Spleen (tissue), 11 donors: ENCODE measurements around the gene TDO2. TPM values are rescaled to one million over a fixed set of nuclear protein-coding genes. Genes with fewer than 3 reads are reported as not detected.
"Not testable (repeated sequence)": the region's sequence is repeated elsewhere in the genome, so short reads cannot be mapped to it uniquely, and the experiment has no call there.

Experiments
- DNase-seq: peaks from one replicate; pipeline ENCODE4 v3.0.0-alpha.2; 2020
- H3K27ac ChIP-seq, 8 donors: fragments of 200-600 bp; sonication (generic) in 7 of 8; 1 replicate in 4 of 8; 2 replicates in 4 of 8; pipeline versions ENCODE4 v1.5.0 to v1.8.0; 2016 to 2021; ENCODE audit warnings: inconsistent platforms in 4 of 8, mild to moderate bottlenecking in 4 of 8, moderate library complexity in 1 of 8
- H3K27me3 ChIP-seq, 7 donors: fragments of 200-600 bp; sonication (generic) in 6 of 7; replicated peaks in 1 of 7; 1 replicate in 4 of 7; 2 replicates in 3 of 7; pipeline versions ENCODE4 v1.5.0 to v1.8.0; 2016 to 2021; ENCODE audit warnings: inconsistent platforms in 3 of 7, mild to moderate bottlenecking in 1 of 7
- H3K36me3 ChIP-seq, 6 donors: fragments of 200-600 bp; sonication (generic) in 5 of 6; 1 replicate in 4 of 6; 2 replicates in 2 of 6; pipeline versions ENCODE4 v1.5.0 to v1.8.0; 2016 to 2021; ENCODE audit warnings: inconsistent platforms in 2 of 6
- H3K4me1 ChIP-seq, 6 donors: fragments of 200-600 bp; sonication (generic) in 5 of 6; 1 replicate in 3 of 6; 2 replicates in 3 of 6; pipeline versions ENCODE4 v1.5.0 to v1.8.0; 2016 to 2021; ENCODE audit warnings: inconsistent platforms in 3 of 6
- H3K4me3 ChIP-seq, 8 donors: fragments of 200-600 bp; sonication (generic) in 7 of 8; 1 replicate in 4 of 8; 2 replicates in 4 of 8; pipeline versions ENCODE4 v1.5.0 to v1.8.0; 2016 to 2021; ENCODE audit warnings: inconsistent platforms in 4 of 8, mild to moderate bottlenecking in 4 of 8, moderate library complexity in 2 of 8
- H3K9me3 ChIP-seq, 8 donors: fragments of 200-600 bp; sonication (generic) in 7 of 8; 1 replicate in 4 of 8; 2 replicates in 4 of 8; pipeline versions ENCODE4 v1.5.0 to v1.8.0; 2016 to 2021; ENCODE audit warnings: inconsistent platforms in 4 of 8
- CTCF ChIP-seq, 11 experiments: fragments of 200-600 bp in 7 of 11; fragments of 450-650 bp in 4 of 11; sonication (generic) in 4 of 11; IDR thresholded peaks in 8 of 11; conservative IDR thresholded peaks in 3 of 11; 1 replicate in 7 of 11; 2 replicates in 4 of 11; pipeline versions ENCODE4 v1.4.0 to v1.8.0; 2016 to 2021; ENCODE audit warnings: antibody characterized with exemption in 11 of 11, inconsistent platforms in 4 of 11, mild to moderate bottlenecking in 1 of 11
- POLR2A ChIP-seq, 3 donors: fragments of 450-650 bp; IDR thresholded peaks; one replicate each; pipeline ENCODE4 v1.5.1; 2017; ENCODE audit warnings: antibody characterized with exemption in 3 of 3, mild to moderate bottlenecking in 1 of 3
- POLR2AphosphoS5 ChIP-seq, 3 donors: sonication (generic); formaldehyde crosslinking; IDR thresholded peaks; one replicate each; pipeline ENCODE4 v1.5.1; 2017; ENCODE audit warnings: antibody characterized with exemption in 3 of 3
- WGBS, 5 donors: extraction: QIAGEN DNeasy Blood & Tissue Kit in 3 of 5; methylation state at CpG; one replicate each; pipeline versions ENCODE4 v1.1.5 to v1.1.7; 2013 to 2018; 5-methylcytosine and 5-hydroxymethylcytosine counted together
- intact Hi-C: fragments of 100-400 bp; cut with DNase I; formaldehyde crosslinking; loops from one replicate; pipeline ENCODE4 v1.15.0; 2023; ENCODE audit warnings: low total_unique reads
- polyA plus RNA-seq, 3 donors: library from polyadenylated mRNA; stranded (reverse); fragments of 200-250 nt; gene quantifications; one replicate each; pipeline ENCODE4 v1.2.1, GENCODE V29; 2013
- total RNA-seq, 7 donors: library from RNA; depleted of rRNA in 3 of 7; stranded (reverse); fragments of >200 nt in 3 of 7; fragmentation: NEBNext Ultra II Directional in 4 of 7; extraction: Animal tissue kit (Norgen Biotek cat#: 25700) in 4 of 7; gene quantifications; one replicate each; pipeline versions ENCODE4 v1.1.0 to v1.2.1, GENCODE V29; 2016 to 2021
- donor health status: healthy with polysubstance abuse.
- donor health status: DM: no; HTN: no; CAD: no; lungs with moderate emphysema.
- donor health status: DM: no; HTN: no; CAD: no.
- donor health status: Bipolar disorder and iron deficiency.
- donor health status: healthy.
- donor health status: DM: no; HTN: no; CAD: no.
- donor health status: DM: yes; HTN: yes; CAD: no.

Gene TDO2
- total and polyA plus RNA-seq, 10 donors, result 0.37 to 3.6 (median 1.8) TPM

DNA sequence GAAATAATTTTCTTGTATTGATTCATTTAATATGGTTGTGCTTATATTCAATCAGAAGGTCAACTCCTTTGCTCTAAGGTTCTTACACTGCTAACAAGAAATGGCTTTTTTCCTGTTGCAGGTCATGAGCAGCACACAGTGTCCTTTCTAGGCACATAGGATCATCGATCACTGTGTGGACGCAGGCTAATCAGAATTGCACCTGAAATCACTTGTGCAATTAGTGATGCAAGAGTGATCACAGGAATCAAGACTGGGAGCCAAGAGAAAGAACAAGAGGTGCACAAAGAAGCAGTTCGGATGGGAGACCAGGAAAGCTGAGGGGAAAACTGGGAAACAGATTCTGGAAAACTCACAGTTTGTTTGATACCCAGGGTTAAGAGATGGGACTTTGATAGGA is 21.1 kb downstream of the TDO2 start:
- Histone ChIP-seq H3K4me3 (no peak overlapping the region), H3K27me3 (no peaks in the 10 kb centered on the region), H3K4me1 (no peaks in the 10 kb centered on the region), H3K36me3 (peaks cover 0 to 63% (median 27%) of the 10 kb centered on the region in 6 donors), H3K27ac (no peak overlapping the region), H3K9me3 (peaks cover 0 to 8% (median 2%) of the 10 kb centered on the region in 8 donors)
- WGBS, 5 donors, result 56 to 91% (median 66%) methylated on average over 3 of the region's 3 CpGs
- no peak for TF ChIP-seq POLR2AphosphoS5 (IDR thresholded peaks at IDR 0.05)
- no peak for TF ChIP-seq CTCF (IDR thresholded peaks at IDR 0.05 in 8 of 11, conservative IDR thresholded peaks at IDR 0.05 in 3 of 11)
- no peak for TF ChIP-seq POLR2A (IDR thresholded peaks at IDR 0.05)
- DNase-seq, result no peak
- intact Hi-C loops, result no loop called here

DNA sequence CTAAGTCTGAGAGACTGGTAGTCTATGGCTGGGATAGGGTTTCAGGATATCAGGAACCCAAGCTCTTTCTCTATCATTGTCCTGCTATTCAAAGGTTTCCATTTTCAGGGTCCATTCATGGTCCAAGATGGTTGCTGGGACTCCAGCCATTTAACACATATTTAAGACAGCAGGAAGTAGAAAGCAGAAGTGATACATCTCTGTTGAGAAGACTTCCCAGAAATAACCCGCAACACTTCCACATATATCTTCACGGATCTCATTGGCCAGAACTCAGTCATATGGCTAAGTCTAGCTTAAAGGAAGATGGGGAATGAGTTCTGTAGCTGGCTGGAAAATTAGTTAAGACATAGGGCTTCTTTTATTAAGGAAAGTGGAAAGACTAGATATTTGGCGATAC is 26.3 kb downstream of the TDO2 start:
- 83 to 95% (median 86%) methylated on average over 3 of the region's 3 CpGs for WGBS, 5 donors
- Histone ChIP-seq H3K27ac (no peak overlapping the region), H3K36me3 (peaks cover 0 to 61% (median 30%) of the 10 kb centered on the region in 6 donors), H3K9me3 (peaks cover 0 to 13% (median 3%) of the 10 kb centered on the region in 8 donors), H3K27me3 (no peaks in the 10 kb centered on the region), H3K4me1 (no peaks in the 10 kb centered on the region), H3K4me3 (no peak overlapping the region)
- TF ChIP-seq POLR2AphosphoS5 (IDR thresholded peaks at IDR 0.05) (no peak), CTCF (IDR thresholded peaks at IDR 0.05 in 8 of 11, conservative IDR thresholded peaks at IDR 0.05 in 3 of 11) (no peak), POLR2A (IDR thresholded peaks at IDR 0.05) (no peak)
- intact Hi-C loops, result no loop called here
- no peak for DNase-seq

GRCh38 chr4:155930330-155930729 is 26.8 kb downstream of the TDO2 start:
- intact Hi-C loops, result no loop called here
- 79 to 97% (median 91%) methylated on average over 2 of the region's 2 CpGs for WGBS, 5 donors
- Histone ChIP-seq H3K4me3 (no peak overlapping the region), H3K27ac (no peak overlapping the region), H3K4me1 (no peaks in the 10 kb centered on the region), H3K9me3 (peaks cover 0 to 13% (median 3%) of the 10 kb centered on the region in 8 donors), H3K36me3 (peaks cover 0 to 61% (median 25%) of the 10 kb centered on the region in 6 donors), H3K27me3 (no peaks in the 10 kb centered on the region)
- DNase-seq, result no peak
- no peak for TF ChIP-seq POLR2AphosphoS5 (IDR thresholded peaks at IDR 0.05)
- no peak for TF ChIP-seq POLR2A (IDR thresholded peaks at IDR 0.05)
- no peak for TF ChIP-seq CTCF (IDR thresholded peaks at IDR 0.05 in 8 of 11, conservative IDR thresholded peaks at IDR 0.05 in 3 of 11)

- 93 to 98% (median 96%) methylated on average over 4 of the region's 4 CpGs for WGBS, 5 donors
- intact Hi-C loops, result no loop called here
- no peak for DNase-seq
- H3K27ac ChIP-seq, result no peak overlapping the region
- no peaks in the 10 kb centered on the region for H3K27me3 ChIP-seq
- peaks cover 0 to 13% (median 3%) of the 10 kb centered on the region in 8 donors for H3K9me3 ChIP-seq
- no peak for TF ChIP-seq CTCF (IDR thresholded peaks at IDR 0.05 in 8 of 11, conservative IDR thresholded peaks at IDR 0.05 in 3 of 11)
- TF ChIP-seq POLR2A (IDR thresholded peaks at IDR 0.05), result no peak
- no peak for TF ChIP-seq POLR2AphosphoS5 (IDR thresholded peaks at IDR 0.05)
- no peak overlapping the region for H3K4me3 ChIP-seq
- H3K4me1 ChIP-seq, result no peaks in the 10 kb centered on the region
- H3K36me3 ChIP-seq, result peaks cover 0 to 58% (median 24%) of the 10 kb centered on the region in 6 donors
Observed at GRCh38 chr4:155931634-155932033, 28.1 kb downstream of the TDO2 start.

DNA sequence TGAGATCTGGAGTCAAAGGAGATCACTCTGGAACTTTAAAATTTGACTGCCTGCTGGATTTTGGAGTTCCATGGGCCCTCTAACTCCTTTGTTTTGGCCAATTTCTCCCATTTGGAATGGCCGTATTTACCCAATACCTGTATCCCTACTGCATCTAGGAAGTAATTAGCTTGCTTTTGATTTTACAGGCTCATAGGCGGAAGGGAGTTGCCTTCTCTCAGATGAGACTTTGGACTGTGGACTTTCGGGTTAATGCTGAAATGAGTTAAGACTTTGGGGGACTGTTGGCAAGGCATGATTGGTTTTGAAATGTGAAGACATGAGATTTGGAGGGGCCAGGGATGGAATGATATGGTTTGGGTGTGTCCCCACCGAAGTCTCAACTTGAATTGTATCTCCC is 31.1 kb downstream of the TDO2 start:
- 82 to 97% (median 90%) methylated on average over 4 of the region's 4 CpGs for WGBS, 5 donors
- intact Hi-C loops, H3K9me3 ChIP-seq, H3K27me3 ChIP-seq, H3K4me3 ChIP-seq, H3K4me1 ChIP-seq, DNase-seq, H3K27ac ChIP-seq: not testable (repeated sequence)
- H3K36me3 ChIP-seq, result peaks cover 0 to 59% (median 17%) of the 10 kb centered on the region in 6 donors
